HG03442 (cell line): ENCODE measurements around the gene PAFAH1B1.
A peak's percentile ranks its signal among the peaks of the same experiment; 100 is the strongest.
"Not testable (repeated sequence)": the region's sequence is repeated elsewhere in the genome, so short reads cannot be mapped to it uniquely, and the experiment has no call there.

ENCODE experiments used
- ATAC-seq: cut with Tn5 transposase; IDR thresholded peaks from one replicate; pipeline ENCODE4 v1.9.1; 2021; ENCODE audit warnings: mild to moderate bottlenecking, moderate library complexity; ENCODE audit not compliant: unreplicated experiment

PAFAH1B1 gene

DNA sequence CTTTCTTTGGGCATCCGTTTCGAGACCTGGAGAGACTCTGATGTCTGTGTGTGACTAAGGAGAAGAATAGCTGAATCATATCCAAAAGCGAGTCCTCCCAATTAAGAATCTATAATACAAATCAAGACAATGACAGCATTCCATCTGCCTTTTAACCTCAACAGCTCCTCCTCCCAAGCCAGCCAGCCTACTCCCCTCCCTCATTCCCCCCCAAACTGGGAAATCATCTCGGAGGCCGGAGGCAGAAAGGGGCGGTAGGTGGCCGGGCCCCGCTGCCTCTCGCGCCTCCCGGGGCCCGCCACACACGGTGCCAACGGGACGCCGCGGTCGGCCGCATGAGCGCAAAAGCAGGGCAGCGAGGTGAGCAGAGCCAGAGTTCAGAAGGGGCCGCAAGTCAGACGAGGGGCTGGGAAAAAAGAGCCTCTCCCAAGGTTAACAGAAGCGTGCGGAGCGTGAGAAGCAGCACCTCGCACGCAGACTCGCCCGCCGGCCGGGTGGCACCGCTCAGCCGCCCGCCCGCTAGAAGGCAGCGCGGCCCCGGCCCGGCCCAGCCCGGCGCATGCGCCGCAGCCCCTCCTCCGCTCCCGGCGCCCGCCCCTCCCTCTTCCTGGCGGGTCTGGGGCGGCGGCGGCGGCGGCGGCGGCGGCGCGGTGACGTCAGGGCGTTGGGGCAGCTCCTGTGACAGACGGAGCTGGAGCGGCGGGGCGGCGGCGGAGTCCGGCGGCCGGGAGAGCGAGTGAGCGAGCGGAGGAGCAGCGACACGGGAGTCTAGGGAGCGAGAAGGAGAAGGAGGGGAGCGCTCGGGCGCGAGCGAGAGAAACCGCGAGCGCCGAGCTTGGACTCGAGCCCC is at the start of gene PAFAH1B1:
Gene PAFAH1B1, plus strand, starts transcription at position 684 of the 850 bp plus-strand sequence. CDS start 44,635 bp downstream, outside the sequence.
- peak; percentile 73 for ATAC-seq

DNA sequence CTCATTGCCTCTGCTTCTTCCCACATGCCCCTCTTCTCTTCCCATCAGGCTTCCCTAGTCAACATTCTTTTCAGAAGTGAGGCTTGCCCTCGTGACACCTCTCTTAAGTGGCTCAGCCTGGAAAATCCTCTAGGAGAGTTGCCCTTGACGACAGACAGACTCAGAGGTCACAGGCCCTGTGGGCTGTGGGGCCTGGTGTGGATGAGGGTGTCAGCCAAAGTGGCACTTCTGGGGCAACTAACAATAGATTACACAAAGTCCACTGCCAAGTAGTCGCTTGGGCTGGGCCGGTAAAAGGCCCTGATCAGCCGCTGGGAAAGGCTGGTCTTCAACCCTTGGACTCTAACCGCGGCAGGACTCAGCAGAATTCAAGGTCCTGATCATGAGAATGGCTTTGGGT is 48.1 kb upstream of the PAFAH1B1 start:
- ATAC-seq, result no peak

DNA sequence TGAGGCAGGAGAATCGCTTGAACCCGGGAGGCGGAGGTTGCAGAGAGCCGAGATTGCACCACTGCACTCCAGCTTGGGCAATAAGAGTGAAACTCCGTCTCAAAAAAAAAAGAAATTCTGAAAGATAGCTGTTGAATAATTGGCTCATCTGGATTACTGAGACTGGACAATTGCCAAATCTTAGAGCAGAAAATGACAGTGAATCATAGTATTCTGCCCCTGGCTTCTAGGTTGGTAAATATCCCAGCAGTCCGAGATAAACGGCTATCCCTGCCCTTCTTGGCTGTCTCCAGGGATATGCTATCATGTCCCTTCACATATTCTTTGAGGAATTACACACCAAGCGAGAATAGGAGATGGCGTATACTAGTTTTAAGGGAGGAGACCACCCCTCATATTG is 46.3 kb upstream of the PAFAH1B1 start:
- no peak for ATAC-seq

DNA sequence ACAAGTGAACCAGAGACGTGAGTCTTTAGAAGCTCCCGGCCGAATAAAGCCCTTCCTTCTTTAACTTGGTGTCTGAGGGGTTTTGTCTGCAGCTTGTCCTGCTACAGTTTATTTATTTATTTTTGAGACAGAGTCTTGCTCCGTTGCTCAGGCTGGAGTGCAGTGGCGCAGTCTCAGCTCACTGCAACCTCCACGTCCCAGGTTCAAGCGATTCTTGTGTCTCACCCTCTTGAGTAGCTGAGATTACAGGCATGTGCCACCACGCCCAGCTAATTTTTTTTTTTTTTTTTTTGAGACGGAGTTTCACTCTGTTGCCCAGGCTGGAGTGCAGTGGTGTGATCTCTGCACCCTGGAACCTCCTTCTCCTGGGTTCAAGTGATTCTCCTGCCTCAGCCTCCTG is 45.4 kb upstream of the PAFAH1B1 start:
- ATAC-seq, result not testable (repeated sequence)

DNA sequence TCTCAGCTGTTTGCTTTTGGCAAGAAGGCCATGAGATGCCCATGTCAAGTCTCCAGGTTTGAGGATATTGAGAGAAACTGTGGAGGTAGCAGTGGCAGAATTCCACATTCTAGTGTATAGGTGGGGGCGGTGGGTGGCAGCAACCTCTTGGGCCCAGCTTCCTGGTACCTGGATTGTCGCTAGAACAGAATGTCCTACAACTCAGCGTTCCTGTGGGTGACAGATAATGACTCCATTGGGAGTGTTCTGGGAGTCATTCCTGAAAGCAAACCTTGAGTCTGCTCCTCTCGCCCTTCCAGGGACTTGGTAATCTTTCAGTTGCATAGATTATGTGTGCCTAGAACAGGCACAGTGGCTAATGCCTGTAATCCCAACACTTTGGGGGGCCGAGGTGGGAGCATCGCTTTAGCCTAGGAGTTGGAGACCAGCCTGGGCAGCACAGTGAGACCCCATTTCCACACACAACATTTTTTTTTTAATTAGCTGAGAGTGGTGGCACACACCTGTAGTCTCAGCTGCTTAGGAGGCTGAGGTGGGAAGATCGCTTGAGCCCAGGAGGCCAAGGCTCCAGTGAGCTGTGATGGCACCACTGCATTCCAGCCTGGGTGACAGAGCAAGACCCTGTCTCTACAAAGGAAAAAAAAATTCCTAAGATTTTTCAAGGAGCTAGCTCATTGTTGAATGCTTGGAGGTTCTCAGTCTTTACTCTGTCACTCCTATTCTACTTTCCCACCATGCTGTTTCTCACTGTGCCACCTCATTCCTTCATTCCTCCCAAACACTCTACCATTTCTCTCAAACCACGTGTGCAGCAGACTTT is 43.9 kb upstream of the PAFAH1B1 start:
- ATAC-seq, result no peak

DNA sequence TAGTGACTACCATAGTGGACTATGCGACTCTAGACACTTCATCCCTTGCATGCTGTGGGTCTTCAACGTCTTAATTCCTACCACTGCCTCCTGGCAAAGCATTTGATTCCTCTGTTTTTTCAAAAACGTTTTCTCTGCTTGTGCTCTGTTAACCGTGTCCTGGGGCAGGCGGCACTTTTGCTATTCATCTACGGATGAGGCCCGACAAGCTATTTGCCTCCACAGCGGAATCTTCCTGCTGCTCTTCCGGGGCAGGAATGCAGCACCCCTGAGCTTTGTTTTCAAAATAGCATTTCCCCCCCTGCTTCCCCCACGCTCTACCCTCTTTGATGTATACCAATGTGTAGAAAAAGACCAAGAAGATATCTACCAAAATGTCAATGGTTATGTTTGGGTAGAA is 42.0 kb upstream of the PAFAH1B1 start:
- no peak for ATAC-seq

DNA sequence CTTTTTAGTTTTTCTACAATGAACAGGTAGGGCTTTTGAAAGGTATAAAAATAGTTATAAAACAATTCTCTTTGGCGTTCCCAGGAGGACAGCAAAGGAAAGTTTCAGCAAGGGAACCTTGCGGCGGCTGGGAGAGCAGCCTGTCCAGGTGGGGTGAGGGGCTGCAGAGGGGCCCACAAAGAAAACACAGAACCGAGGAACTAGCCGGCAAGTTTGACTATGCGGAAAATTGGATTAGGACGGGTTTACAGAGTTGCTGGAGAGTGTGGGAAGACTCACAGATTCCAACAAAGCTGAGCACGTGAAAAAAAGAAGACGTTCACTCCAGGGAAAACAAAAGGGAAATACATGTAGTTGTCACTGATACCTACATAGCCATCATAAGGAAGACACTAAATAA is 41.5 kb upstream of the PAFAH1B1 start:
- ATAC-seq, result no peak

DNA sequence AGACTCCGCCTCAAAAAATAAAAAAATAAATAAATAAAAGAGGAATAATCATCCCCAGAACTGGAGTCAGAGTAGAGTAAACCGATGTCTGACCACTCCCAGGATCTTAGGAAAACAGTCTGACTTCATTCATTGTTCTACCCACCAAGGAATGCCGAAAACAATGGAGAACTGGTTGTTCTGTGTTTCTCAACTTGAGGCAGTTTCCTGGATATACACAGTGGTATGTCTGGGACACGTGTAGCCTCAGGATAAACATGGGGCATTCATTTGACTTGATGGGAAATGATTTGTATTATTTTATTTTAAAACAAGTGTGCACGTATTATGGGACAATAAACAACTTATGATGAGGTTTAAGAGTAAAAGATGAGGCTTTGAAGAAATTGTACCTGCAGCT is 32.8 kb upstream of the PAFAH1B1 start:
- ATAC-seq, result no peak

DNA sequence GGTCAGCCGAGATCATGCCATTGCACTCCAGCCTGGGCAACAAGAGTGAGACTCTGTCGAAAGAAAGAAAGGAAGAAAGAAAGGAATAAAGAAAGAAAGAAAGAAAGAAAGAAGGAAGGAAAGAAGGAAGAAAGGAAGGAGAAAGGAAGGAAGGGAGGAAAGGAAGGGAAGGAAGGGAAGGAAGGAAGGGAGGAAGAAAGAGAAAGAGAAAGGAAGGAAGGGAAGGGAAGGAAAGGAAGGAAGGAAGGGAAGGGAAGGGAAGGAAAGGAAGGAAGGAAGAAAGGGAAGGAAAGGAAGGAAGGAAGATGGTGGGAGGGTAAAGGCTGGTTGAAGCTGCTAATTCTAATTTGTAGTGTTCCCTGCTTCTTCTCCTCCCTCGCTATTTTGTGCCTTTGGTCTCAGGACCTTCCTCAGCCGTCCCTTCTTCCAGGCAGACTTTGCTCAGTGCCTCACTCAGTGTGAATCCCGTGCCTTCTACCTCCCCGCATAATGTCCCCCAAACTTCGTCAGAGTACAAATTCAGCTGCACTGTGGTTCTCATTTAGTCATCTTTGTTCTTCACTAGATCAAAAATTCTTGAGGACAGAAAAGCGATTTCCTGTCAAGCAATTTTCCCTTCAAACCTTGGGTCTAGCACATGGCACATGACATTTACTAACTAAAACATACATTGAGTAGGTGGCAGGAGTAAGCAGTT is 31.1 kb upstream of the PAFAH1B1 start:
- ATAC-seq, result no peak

DNA sequence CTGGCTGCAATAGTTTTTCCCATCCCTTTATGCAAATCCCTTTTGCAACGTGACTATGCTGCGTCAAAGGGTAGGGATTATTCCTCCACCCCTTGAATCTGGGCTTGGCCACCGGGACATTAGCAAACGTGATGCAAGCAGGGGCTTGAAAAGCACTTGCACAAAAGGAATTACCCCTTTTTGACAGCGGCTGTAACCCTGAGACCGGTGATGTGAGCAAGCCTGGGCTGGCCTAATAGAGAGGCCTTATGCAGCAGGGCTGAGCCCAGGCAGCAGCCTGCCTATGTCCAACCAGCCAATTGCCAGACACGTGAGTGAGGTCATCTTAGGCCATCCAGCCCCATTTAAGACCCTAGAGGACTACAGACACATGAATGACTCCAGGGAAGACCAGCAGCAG is 30.4 kb upstream of the PAFAH1B1 start:
- no peak for ATAC-seq

DNA sequence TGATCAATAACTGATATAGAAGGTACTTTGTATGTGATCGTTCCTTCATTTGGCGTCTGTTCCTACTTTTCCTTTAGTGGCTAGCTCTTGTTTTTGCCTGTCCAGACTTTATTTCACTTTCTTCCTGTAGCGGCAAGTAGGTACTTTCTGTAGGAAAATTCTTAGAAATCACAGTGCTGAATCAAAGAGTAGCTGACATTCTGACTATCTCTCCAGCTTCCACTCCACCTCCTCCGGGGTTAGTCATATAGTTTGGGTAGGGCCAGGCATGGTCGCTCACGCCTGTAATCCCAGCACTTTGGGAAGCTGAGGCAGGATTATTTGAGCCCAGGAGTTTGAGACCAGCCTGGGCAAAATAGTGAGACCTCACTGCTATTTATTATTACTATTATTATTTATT is 29.9 kb upstream of the PAFAH1B1 start:
- no peak for ATAC-seq

DNA sequence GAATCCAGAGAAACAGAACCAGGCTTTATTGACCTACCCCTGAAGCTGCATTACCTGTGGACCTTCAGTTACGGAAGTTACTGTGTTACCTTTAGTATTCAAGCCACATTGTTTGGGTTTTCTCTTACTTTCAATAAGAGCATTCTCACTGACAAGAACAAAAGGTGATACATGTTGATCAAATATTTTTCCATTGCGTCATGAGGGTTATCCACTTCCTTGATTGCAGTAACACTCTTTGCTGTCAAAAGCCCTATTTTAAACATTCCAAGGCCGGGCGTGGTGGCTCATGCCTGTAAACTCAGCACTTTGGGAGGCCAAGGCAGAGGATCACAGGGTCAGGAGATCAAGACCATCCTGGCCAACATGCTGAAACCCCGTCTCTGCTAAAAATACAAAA is 28.6 kb upstream of the PAFAH1B1 start:
- no peak for ATAC-seq

DNA sequence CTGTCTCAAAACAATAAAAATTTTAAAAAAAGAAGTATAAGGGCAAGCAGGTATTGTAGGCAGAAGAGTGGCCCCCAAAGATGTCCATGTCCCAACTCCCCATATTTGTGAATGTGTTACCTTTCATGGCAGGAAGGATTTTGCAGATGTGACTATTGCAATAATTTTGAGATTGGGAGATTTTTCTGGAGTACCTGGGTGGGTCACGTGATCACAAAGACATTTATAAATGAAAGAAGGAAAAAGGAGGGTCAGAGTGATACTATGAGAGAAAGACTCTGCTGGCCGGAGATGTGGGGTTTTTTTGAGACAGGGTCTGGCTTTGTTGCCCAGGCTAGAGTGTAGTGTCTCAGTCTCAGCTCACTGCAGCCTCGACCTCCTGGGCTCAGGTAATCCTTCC is 27.4 kb upstream of the PAFAH1B1 start:
- ATAC-seq, result no peak

DNA sequence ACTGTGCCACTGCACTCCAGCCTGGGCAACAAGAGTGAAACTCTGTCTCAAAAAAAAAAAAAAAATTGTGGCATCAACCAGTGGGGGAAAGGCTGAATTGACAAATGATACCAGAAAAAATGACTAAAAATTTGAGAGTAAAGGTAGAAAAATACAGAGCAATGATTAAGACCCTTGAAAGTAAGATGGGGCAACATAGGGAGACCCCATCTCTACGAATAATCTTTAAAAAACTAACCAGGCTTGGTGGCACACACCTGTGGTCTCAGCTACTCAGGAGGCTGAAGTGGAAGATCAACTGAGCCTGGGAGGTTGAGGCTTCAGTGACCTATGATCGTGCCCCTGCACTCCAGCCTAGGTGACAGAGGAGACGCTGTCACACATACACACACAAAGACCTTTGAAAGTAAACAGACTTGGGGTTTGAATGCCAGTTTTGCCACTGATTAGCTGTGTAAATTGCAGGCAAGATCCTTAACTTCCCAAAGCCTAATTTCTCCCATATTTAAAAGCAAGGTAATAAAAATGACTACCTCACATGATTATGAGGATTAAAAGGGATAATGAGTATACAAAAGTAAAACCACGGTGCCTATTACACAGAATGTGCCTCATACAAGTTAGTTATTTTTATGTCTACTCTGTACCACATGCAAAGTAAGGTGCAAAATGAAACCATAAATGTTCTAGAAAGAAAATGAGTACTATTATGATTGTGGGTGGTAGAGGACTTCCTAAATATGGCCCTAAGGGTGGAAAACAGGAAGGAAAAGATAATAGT is 21.7 kb upstream of the PAFAH1B1 start:
- ATAC-seq, result peak; percentile 66

DNA sequence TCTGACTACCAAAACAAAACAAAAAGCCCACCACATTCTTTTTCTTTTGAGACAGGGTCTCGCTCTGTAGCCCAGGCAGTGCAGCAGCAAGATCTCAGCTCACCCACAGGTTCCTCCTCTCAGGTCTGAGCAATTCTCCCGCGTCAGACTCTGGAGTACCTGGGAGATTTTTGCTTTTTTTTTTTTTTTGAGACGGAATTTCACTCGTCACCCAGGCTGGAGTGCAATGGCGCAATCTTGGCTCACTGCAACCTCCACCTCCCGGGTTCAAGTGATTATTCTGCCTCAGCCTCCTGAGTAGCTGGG is 21.2 kb upstream of the PAFAH1B1 start:
- peak; percentile 24 for ATAC-seq

DNA sequence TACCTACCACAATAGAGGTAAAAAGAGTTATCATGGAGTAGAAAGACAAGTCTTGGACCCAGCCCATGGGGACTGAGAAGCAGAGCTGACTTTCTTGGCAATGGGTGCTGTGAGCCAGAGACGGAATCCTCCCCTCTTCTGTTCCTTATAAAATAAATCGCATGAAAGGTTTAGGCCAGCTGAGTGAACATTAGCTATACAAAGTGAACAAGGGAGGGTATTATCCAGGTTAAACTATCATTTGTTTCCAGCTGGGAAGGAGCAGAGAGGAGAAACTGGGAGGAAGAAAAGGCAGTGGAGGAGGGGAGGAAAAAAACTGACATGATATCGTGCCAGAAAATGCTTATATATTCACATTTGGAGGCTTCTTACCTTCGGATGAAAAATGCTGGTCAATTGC is 13.3 kb upstream of the PAFAH1B1 start:
- no peak for ATAC-seq

DNA sequence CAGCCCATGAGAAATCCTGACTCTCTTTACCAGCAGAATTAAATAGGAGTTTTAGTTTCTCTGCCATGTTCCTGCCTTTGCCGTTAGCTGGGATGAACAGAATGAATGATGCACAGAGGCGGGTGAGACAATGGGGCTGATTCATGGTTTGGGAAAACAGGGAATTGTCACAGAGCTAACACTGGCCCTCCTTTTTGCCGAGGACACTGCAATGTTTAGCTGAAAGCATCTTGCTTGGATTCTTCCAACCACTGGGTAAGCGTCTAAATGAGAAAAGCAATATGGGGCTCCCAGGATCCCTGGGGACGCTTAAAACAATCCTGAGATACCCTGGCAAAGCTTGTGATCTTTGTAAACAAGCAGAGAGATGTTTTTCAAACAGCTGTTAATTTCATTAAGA is 12.8 kb upstream of the PAFAH1B1 start:
- ATAC-seq, result no peak

DNA sequence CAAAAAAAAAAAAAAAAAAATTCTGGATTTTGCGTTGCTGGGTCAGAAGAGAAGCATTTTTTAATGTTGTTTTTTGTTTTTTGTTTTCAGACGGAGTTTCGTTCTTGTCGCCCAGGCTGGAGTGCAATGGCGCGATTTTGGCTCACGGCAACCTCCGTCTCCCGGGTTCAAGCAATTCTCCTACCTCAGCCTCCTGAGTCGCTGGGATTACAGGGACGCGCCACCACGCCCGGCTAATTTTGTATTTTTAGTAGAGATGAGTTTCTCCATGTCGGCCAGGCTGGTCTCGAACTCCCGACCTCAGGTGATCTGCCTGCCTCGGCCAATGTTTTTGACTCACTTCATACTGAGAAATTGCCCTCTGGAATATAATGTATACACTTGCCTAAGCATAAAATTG is 11.0 kb upstream of the PAFAH1B1 start:
- ATAC-seq, result no peak

DNA sequence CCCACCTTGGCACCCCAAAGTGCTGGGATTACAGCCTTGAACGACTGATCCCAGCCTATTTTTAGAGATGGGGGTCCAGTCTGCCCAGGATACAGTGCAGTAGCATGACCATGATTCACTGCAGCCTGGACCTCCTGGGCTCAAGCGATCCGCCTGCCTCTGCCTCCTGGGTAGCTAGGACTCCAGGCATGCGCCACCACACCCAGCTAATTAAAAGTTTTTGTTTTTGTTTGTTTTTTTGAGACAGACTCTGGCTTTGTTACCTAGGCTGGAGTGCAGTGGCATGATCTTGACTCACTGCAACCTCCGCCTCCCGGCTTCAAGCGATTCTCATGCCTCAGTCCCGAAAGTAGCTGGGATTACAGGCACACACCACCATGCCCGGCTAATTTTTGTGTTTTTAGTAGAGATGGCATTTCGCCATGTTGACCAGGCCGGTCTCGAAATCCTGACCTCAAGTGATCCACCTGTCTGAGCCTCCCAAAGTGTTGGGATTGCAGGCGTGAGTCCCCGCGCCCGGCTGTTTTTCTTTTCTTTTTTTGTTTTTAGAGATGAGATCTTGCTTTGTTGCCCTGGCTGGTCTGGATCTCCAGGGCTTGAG is 2.3 kb upstream of the PAFAH1B1 start:
- no peak for ATAC-seq
